Stimulated activated CD4-positive, alpha-beta T cell treated with anti-CD3 and anti-CD28 coated beads, Interleukin-2, amount 100 ng/mL, for 24 hours (primary cell): ENCODE data around the gene TLN1.

Experiments
- DNase-seq, 2 donors: peaks; one replicate each; pipeline ENCODE4 v3.0.0-alpha.2; 2020

The TLN1 gene

GRCh38 chr9:35683323-35683722 is 48.7 kb downstream of the TLN1 start:
- DNase-seq, result no peak

DNA sequence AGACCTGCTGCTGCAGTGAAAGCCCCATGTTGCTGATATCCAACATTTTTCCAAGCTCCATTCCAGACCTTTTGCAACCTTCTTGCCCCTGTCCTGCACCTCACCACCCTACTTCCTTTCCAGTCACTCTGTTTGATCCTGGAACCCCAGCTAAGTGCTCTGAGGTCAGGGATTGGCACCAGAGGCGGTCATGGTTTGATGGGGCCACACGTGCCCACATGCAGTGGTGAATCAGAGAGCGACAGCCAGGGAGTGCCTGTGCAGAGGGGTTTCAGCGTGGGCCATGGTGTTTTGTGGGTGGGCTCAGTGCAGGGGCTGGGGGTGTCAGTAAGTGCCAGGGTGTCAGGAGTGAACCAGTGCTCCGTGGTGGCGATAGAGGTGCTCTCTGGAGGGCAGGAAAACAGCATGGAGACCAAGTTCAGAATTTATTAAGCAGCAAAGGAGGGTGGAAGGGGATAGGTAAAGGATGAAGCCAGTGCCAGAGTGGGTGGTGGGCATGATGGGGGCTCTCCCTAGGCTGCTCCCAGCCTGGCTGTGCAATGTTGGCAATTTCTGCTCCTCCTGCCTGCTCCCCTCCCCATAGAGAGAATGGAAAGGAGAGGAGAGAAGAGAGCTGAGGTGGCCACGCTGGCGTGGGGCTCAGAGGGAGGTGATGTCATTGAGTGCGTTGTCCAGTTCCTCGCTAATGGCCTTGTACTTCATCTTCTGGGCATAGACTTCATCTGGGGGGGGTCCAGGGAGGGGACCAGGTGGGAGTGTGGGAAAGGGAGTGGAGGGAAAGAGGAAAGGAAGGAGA is 49.3 kb downstream of the TLN1 start:
- no peak for DNase-seq

DNA sequence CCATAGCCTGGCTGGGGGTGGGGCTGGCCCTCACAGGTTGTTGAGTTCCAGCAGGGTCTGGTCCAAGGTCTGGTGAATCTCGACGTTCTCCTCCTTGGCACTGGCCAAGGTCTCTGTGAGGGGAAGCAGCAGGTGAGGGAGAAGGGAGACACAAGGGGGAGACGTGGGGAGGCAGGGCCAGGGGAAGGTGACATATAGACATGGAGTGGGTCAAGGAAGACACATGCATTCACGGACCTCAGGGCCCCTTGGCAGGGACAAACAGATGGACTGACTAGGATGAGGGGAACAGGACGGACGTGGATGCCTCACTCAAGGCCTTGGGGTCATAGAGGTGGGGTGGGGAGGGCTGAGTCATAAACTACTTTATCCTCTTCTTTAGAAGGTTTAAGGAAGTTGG is 49.9 kb downstream of the TLN1 start:
- no peak for DNase-seq

DNA sequence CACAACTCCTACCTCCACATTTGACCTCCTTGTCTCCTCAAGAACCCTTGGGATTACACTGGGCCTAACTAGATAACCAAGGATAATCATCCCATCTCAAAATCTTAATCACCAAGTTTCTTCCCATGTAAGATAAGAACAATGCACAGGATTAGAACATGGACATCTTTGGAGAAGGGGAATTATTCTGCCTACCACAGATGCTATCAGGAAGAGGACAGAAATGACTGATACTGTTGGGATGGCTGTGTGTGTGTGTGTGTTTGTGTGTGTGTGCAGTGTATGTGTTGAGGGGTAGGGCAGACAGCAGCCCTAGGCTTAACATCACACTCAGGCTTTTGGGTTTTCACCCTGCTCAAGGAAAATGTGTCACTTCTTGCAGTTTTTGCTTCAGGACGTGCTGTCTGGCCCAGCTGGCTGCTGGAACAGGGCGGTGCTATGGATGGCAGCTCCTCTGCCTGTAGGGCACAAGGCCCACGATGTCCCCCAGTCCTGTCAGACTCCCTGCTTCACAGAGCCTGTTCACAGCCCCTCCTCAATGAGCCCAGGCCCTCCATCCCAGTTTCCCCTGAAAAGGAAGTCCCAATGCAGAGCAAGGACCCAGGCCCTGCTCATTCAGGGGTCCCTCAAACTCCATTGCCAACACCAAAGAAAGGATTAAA is 50.5 kb downstream of the TLN1 start:
- no peak for DNase-seq

GRCh38 chr9:35680331-35681105 is 51.5 kb downstream of the TLN1 start:
- DNase-seq, result no peak

- DNase-seq, result no peak
Observed at GRCh38 chr9:35679766-35680330, 52.1 kb downstream of the TLN1 start.

DNA sequence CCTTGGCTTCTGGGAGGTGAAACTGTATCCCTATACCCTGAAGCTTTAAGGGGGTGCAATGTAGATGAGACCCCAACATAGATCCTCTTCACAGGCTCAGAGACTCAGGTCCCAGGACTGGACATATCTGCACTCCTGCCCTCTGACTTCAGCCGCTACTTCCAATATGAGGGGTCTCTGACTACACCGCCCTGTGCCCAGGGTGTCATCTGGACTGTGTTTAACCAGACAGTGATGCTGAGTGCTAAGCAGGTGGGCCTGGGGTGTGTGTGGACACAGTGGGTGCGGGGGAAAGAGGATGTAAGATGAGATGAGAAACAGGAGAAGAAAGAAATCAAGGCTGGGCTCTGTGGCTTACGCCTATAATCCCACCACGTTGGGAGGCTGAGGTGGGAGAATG is 52.9 kb downstream of the TLN1 start:
- no peak for DNase-seq

- peak; percentile 43 to 56 for DNase-seq
Observed at GRCh38 chr9:35675732-35676392, 56.1 kb downstream of the TLN1 start.

- DNase-seq, result no peak
Observed at GRCh38 chr9:35675204-35675603, 56.8 kb downstream of the TLN1 start.

DNA sequence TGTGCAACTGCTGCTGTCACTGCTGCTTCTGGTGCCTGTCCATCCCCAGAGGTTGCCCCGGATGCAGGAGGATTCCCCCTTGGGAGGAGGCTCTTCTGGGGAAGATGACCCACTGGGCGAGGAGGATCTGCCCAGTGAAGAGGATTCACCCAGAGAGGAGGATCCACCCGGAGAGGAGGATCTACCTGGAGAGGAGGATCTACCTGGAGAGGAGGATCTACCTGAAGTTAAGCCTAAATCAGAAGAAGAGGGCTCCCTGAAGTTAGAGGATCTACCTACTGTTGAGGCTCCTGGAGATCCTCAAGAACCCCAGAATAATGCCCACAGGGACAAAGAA is 58.0 kb downstream of the TLN1 start:
- DNase-seq, result no peak

DNA sequence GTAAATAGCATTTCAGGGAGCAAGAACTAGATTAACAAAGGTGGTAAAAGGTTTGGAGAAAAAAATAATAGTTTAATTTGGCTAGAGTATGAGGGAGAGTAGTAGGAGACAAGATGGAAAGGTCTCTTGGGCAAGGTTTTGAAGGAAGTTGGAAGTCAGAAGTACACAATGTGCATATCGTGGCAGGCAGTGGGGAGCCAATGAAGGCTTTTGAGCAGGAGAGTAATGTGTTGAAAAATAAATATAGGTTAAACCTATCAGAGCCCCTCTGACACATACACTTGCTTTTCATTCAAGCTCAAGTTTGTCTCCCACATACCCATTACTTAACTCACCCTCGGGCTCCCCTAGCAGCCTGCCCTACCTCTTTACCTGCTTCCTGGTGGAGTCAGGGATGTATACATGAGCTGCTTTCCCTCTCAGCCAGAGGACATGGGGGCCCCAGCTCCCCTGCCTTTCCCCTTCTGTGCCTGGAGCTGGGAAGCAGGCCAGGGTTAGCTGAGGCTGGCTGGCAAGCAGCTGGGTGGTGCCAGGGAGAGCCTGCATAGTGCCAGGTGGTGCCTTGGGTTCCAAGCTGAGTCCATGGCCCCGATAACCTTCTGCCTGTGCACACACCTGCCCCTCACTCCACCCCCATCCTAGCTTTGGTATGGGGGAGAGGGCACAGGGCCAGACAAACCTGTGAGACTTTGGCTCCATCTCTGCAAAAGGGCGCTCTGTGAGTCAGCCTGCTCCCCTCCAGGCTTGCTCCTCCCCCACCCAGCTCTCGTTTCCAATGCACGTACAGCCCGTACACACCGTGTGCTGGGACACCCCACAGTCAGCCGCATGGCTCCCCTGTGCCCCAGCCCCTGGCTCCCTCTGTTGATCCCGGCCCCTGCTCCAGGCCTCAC is 58.6 kb downstream of the TLN1 start, which contains the start of gene CA9:
CA9 (plus strand) TSS at position 797 of the 893 bp plus-strand sequence; CDS start at position 829, 32 bp downstream.
- no peak for DNase-seq

DNA sequence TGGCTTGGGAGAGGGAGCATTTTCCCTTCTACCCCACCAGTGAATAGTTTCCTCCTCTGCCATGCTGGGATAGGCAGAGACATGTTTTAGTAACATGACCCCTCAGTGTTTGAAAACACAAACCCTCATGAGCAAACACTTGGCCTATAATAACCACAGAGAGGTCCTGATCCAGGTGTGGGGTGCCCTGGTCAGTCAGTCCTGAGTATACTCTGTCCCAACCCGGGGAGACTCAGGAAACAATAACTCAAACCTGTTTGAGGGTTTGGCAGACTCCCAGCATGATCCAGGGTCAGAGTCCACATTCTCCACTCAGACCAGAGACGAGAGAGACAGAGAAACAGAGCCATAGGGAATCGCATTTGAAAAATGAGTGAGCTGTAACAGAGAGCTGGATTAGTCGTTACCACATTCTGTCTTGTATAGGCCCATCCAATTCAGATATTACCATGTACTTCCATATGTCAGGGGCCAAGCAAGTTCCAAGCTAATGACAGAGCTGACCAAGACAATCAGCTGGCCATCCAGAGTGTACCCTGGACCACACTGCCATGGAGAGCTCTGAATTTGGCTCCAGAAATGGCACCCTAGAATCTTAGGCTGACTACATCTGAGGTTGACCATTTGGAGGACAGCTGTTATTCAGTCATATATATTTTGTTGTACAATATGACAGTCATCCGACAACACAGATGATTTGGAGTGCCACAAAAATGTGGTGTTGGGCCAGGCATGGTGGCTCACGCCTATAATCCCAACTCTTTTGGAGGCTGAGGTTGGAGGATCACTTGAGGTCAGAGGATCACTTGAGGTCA is 62.5 kb downstream of the TLN1 start:
- no peak for DNase-seq

DNA sequence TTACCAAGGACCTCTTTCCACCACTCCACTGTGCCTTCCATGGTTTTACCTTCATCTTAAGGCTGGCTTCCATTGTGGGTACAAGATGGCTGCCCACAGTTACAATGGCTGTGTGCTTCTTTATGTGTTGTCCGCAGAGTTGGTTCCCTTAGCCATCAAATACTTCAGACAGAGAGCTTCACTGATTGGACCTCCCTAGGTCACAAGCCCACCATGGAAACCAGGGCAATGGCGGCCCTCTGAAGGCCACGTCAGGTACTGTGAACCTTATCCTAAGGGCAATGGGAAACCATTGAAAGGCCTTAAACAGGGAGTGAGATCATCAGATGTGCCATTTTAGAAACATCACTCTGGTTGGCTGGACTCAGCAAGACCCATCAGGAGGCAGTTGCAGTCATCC is 64.1 kb downstream of the TLN1 start:
- no peak for DNase-seq

- DNase-seq, result no peak
Observed at GRCh38 chr9:35666549-35666948, 65.4 kb downstream of the TLN1 start.

DNA sequence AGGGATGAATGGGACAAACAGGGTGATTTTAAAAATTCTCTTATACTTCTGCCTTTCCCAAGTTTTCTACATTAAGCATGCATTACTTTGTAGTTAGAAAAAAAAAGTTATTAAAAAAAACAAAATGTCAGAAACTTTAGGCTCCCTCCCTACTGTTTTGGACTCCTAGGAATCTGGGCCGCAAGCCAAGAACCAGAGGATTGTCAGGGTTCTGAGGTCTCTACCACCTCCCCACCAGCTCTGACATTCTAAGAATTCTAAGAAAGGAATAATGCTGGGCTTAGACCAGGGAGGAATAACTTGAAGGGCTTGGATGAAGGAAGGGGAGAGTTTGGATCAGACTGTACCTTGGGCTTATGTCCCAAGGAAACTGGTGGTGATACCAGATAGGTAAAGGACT is 66.0 kb downstream of the TLN1 start:
- DNase-seq, result no peak

GRCh38 chr9:35665471-35665818 is 66.5 kb downstream of the TLN1 start:
- DNase-seq, result no peak

GRCh38 chr9:35664531-35665470 is 67.2 kb downstream of the TLN1 start, which contains the start of gene ARHGEF39:
ARHGEF39 (minus strand) TSS chr9:35665195; CDS start chr9:35665169, 26 bp downstream.
- DNase-seq, result peak; percentile 74 to 83

- DNase-seq, result no peak
Observed at GRCh38 chr9:35662437-35662836, 69.6 kb downstream of the TLN1 start.

GRCh38 chr9:35661756-35662350 is 70.1 kb downstream of the TLN1 start:
- DNase-seq, result no peak
